Coronary artery (tissue), 2 donors: ENCODE data around the gene PTPN12.
A peak's percentile ranks its signal among the peaks of the same experiment; 100 is the strongest.
"Not testable (repeated sequence)": the region's sequence is repeated elsewhere in the genome, so short reads cannot be mapped to it uniquely, and the experiment has no call there.

Source experiments
- DNase-seq: peaks from one replicate; pipeline ENCODE4 v3.0.0-alpha.2; 2017; ENCODE audit warnings: low spot score
- H3K27ac ChIP-seq, 2 donors: fragments of 200-600 bp; sonication (generic); one replicate each; pipeline ENCODE4 v1.5.1; 2016 to 2019
- H3K4me3 ChIP-seq: fragments of 200-600 bp; sonication (generic); 2 replicates; pipeline ENCODE4 v1.5.1; 2016; ENCODE audit warnings: mild to moderate bottlenecking, moderate library complexity
- TF ChIP-seq, protein P1 (sequence below): fragments of 200-600 bp; sonication (generic); IDR thresholded peaks from one replicate; pipeline ENCODE4 v1.5.1; 2019; ENCODE audit warnings: antibody characterized with exemption

PTPN12 gene

GRCh38 chr7:77629797-77630196 is 92.7 kb downstream of the PTPN12 start:
- Histone ChIP-seq H3K27ac (no peak overlapping the region), H3K4me3 (no peak overlapping the region)
- TF ChIP-seq, protein P1, sequence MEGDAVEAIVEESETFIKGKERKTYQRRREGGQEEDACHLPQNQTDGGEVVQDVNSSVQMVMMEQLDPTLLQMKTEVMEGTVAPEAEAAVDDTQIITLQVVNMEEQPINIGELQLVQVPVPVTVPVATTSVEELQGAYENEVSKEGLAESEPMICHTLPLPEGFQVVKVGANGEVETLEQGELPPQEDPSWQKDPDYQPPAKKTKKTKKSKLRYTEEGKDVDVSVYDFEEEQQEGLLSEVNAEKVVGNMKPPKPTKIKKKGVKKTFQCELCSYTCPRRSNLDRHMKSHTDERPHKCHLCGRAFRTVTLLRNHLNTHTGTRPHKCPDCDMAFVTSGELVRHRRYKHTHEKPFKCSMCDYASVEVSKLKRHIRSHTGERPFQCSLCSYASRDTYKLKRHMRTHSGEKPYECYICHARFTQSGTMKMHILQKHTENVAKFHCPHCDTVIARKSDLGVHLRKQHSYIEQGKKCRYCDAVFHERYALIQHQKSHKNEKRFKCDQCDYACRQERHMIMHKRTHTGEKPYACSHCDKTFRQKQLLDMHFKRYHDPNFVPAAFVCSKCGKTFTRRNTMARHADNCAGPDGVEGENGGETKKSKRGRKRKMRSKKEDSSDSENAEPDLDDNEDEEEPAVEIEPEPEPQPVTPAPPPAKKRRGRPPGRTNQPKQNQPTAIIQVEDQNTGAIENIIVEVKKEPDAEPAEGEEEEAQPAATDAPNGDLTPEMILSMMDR = no peak
- DNase-seq = no peak

GRCh38 chr7:77631820-77632219 is 94.7 kb downstream of the PTPN12 start:
- TF ChIP-seq, protein P1 = no peak
- Histone ChIP-seq H3K27ac (no peak overlapping the region), H3K4me3 (no peak overlapping the region)
- no peak for DNase-seq

DNA sequence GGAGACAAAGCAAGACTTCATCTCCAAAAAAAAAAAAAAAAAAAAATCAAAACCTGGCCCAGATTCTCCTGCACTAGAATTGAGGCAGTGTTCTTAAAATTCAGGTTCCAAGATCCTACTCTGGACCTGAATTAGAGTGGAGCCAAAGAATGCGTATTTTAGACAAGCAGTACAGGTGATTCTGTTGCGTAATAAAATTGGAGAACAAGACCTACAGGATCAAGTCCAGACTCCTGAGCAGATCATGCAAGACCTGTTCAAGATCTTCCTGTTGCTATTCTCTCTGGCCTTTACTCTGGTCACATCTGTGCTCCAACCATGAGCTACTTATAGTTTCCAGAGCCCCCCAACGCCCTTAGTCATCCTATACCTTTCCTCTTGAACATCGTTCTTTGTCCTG is 107.7 kb downstream of the PTPN12 start:
- H3K4me3 ChIP-seq = no peak overlapping the region
- no peak overlapping the region for H3K27ac ChIP-seq
- TF ChIP-seq, protein P1 = no peak
- DNase-seq = no peak

GRCh38 chr7:77648742-77649338 is 111.7 kb downstream of the PTPN12 start:
- no peak overlapping the region for H3K27ac ChIP-seq
- TF ChIP-seq, protein P1 = no peak
- no peak overlapping the region for H3K4me3 ChIP-seq
- DNase-seq = no peak

- TF ChIP-seq, protein P1 = no peak
- no peak overlapping the region for H3K4me3 ChIP-seq
- no peak for DNase-seq
- H3K27ac ChIP-seq = no peak overlapping the region
These were observed 112.7 kb downstream of the PTPN12 start for GRCh38 chr7:77649716-77650349.

DNA sequence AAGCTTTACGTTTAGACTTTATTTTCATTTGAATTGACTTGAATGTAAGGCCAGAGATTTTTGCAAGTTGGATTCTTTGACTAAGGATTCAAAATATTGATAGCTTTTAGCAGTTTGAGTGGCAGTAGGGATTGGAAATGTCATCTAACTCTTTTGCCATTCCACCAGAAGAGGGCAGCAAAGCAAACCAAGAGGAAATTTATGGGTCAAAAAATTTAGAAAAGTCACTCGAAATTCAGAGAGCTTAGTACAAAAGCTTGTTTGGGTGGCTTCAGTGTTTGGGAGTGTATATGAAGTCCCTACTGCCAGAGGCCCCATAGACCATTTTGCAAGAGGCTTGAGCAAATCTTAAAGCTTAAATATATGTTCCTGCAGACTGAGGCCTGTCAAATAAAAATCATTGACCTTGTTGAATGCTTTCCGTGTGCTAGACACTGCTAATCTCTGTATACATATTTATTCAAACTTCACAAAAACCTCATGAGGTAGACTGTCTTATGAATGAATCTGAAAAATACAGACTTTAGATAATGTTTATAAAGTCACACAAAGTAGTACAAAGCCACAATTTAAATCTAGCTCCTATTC is 114.6 kb downstream of the PTPN12 start:
- TF ChIP-seq, protein P1 = peak; percentile 55
- no peak for DNase-seq
- Histone ChIP-seq H3K4me3 (no peak overlapping the region), H3K27ac (no peak overlapping the region)

DNA sequence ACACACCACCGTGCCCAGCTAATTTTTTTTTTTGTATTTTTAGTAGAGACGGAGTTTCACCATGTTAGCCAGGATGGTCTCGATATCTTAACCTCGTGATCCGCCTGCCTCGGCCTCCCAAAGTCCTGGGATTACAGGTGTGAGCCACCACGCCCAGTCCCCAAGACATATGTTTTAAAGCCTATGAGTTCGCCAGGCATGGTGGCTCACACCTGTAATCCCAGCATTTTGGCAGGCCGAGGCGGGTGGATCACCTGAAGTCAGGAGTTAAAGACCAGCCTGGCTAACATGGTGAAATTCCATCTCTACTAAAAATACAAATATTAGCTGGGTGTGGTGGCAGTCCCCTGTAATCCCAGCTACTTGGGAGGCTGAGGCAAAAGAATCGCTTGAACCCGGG is 115.7 kb downstream of the PTPN12 start:
- not testable (repeated sequence) for H3K27ac ChIP-seq, DNase-seq, H3K4me3 ChIP-seq
